A673 (cell line): ENCODE measurements around the gene PRDM16.

Source experiments
- CTCF ChIP-seq: fragments of 300-800, 200-600 bp; sonication (generic); conservative IDR thresholded peaks from 2 replicates; pipeline ENCODE4 v1.5.1; 2017; ENCODE audit warnings: low read depth, mild to moderate bottlenecking, antibody characterized with exemption, low read length, moderate library complexity, mixed read lengths
- EZH2 ChIP-seq: fragments of 200-600 bp; sonication (generic); IDR thresholded peaks from 2 replicates; pipeline ENCODE4 v1.6.1; 2017; ENCODE audit warnings: borderline replicate concordance, low read depth, mild to moderate bottlenecking, mixed read lengths, antibody characterized with exemption, low read length; ENCODE audit not compliant: poor library complexity, severe bottlenecking

GRCh38 chr1:3478187-3478586 lies 409.2 kb downstream of the PRDM16 start:
- TF ChIP-seq CTCF (no peak), EZH2 (no peak)
